ENCODE measurements around the gene CCNJ.
"Not testable (repeated sequence)": the region's sequence is repeated elsewhere in the genome, so short reads cannot be mapped to it uniquely, and the experiment has no call there.

The CCNJ gene

DNA sequence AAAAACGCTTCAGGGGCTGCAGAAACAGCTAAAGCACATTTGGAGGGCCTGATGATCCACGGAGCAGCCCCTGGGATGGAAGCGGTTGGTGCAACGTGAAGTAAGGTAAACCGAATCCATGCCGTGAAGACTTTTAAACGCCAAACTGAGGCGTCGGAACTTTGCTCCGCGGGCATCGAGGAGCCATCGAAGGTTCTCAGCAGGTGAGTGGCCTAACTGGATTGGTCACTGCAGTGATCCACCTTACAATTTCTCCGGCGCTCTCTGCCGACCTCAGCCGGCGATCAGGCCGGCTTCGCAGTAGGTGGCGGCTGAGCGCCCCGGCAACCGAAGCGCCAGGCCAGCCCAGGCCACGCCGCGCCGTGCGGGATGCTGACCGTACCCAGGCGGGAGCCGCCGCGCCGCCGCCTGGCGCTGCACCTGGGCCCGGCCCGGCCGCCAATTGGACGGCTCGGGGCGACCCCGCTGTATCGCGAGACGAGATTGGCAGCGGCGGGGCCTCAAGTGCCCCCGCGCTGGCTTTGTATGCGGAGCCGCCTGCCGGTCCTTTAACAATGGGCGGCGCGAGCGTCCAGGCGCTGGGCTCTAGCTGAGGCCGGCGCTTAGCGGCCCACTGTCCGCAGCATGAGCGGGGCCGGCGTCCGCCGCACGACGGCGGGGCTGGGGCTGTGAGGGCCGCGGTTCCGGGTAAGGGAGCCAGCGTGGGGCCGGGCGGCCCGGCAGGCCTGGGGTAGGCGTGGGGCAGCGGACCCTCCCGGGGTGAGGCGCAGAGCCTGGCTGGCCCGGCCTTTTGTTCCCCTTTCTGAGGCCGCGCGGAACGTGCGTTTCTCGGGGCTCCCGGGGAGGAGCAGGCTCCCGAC is at the start of gene CCNJ:
TSS of gene CCNJ (plus strand) at position 551 of the 860 bp plus-strand sequence. CDS start 811 bp downstream, outside the sequence.
- DNase-seq, result peak in 55 of 56 donors; percentile 12 to 87 (median 67)

DNA sequence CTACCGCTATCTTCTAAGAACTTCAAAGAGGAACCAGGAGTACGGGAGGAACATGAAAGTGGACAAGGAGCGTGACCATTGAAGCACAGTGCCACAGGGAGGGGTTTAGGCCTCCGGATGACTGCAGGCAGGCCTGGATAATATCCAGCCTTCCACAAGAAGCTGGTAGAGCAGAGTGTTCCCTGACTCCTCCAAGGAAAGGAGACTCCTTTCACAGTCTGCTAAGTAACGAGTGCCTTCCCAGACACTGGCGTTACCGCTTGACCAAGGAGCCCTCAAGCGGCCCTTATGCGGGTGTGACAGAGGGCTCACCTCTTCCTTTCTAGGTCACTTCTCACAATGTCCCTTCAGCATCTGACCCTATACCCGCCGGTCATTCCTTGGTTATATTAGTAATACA is 49.0 kb upstream of the CCNJ start:
- DNase-seq, result not testable (repeated sequence)

GRCh38 chr10:95998255-95998784 is 45.1 kb upstream of the CCNJ start:
- peak in 1 of 56 donors; percentile 16 for DNase-seq

- no peak for DNase-seq
These were observed 29.4 kb upstream of the CCNJ start for GRCh38 chr10:96013956-96014355.

DNA sequence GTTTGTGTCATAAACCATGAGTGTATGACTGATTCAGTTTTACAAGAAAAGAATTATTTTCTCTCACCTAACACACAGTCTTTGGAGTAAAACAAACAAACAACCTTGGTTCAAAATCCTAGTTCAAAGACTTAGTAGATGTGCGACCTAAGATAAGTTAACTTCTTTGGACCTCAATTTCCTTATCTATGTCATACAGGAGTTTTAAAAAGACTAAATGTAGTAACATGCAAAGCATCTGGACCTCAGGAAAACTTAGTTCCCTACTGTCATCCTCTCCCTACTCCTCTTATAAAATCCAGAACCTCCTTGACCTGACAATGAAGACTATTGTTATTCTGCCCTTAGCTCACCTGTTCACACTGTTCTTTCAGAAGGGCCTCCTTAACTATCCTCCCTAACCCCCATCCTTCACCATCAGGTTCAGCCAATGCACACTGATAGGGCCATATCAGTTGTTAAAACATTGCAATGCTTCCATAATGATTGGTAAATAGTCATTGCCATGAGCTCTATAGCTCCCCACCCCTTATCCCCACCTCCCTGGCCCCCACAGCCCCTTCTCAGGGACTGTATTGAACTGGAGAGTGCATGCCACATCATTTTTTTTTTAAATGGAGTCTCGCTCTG is 28.8 kb upstream of the CCNJ start:
- no peak for DNase-seq

GRCh38 chr10:96017191-96017687 is 26.1 kb upstream of the CCNJ start:
- DNase-seq, result peak in 8 of 56 donors; percentile 1 to 56 (median 4)

DNA sequence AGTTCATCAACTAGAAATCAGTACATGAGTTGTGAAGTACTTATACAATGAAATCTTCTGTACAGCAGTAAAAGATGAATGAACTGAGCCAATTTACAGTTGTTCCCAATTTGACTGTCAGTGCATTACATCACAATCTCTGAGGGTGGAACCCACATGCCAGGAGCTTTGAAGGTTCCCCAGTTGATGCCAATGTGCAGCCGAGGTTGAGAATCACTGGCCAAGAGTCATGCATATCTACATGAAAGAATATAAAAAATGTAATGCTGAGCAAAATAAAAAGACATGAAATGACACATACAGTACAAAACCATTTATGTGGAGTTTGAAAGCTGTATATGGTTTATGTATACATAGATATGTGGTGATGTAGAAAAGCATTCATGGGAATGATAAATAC is 22.1 kb upstream of the CCNJ start:
- DNase-seq, result no peak

GRCh38 chr10:96022739-96023138 is 20.6 kb upstream of the CCNJ start:
- DNase-seq, result no peak

GRCh38 chr10:96023168-96023567 is 20.2 kb upstream of the CCNJ start:
- DNase-seq, result no peak

DNA sequence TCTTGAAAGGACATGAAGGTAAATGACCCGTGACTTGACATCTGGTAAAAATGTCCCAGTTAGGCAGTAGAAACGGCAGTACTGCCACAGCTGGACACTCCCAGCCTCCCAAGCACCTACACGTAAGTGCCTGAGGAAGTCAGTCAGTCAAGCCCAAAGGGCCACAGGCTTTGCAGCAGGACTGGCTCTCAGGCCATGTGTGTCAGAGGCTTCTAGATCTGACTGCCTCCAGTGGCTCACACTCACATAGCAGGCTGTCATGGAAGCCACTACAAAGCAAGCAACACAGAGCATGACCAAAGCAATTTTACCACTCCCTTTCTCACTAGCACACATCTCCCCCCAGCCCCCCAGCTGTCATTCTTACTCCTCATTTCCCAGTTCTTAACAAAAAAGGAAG is 17.8 kb upstream of the CCNJ start:
- no peak for DNase-seq

- no peak for DNase-seq
These were observed 8.8 kb upstream of the CCNJ start for GRCh38 chr10:96034625-96035024.

GRCh38 chr10:96038476-96039387 is 4.7 kb upstream of the CCNJ start:
- no peak for DNase-seq

GRCh38 chr10:96041146-96041545 is 2.2 kb upstream of the CCNJ start:
- DNase-seq, result no peak

GRCh38 chr10:96043893-96044715 is 721 bp downstream of the CCNJ start:
- peak in 42 of 56 donors; percentile 5 to 71 (median 36) for DNase-seq

DNA sequence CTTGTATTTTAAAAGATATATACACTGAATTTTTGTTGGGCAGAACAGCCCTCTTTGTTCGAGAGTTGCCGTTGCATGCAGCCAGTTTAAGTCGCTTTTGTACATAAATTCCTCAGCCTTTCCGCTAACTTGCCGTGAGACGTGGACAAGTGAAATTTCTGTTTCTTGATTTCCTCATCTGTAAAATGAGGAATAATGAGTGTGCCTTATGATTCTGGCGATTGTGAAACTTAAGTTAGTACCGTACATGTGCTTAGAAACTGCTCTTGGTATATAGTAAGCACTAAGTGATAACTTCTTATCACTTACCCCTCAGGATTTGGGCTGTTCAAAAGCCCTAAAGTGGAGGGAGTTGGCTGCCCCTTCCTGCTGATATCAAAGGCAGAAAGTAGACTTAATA is 1.4 kb downstream of the CCNJ start:
- DNase-seq, result no peak

- no peak for DNase-seq
These were observed 3.2 kb downstream of the CCNJ start for GRCh38 chr10:96046546-96046945.

DNA sequence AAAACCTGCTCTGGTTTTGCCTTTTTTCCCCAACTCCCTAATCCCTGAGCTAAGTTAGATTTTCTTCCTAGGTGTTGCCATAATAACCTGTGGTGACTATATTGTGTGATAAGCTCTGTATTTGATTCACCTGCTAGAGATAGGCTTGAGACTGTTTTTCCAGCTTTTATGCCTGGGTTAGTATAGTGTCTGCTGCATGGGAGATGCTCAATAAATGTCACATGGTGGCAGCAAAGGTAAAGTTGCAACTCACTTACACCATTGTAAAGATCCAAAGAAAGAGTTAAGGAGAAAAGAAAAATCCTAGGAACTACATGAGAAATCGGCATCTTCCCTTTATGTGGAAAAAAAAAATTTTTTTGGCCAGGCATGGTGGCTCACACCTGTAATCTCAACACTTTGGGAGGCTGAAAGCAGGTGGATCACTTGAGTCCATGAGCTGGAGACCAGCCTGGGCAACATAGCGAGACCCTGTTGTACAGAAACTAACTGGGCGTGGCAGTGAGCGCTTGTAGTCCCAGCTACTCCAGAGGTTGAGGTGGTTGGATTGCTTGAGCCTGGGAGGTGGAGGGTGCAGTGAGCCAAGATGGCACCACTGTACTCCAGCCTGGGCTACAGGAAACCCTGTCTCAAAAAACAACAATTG is 3.7 kb downstream of the CCNJ start:
- DNase-seq, result no peak

DNA sequence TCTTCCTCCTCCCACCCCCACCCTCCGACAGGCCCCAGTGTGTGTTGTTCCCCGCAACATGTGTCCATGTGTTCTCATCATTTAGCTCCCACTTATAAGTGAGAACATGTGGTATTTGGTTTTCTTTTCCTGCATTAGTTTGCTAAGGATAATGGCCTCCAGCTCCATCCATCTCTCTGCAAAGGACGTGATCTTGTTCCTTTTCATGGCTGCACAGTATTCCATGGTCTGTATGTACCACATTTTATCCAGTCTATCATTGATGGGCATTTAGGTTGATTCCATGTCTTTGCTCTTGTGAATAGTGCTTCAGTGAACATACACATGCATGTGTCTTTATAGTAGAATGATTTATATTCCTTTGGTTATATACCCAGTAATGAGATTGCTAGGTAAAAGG is 4.5 kb downstream of the CCNJ start:
- not testable (repeated sequence) for DNase-seq

DNA sequence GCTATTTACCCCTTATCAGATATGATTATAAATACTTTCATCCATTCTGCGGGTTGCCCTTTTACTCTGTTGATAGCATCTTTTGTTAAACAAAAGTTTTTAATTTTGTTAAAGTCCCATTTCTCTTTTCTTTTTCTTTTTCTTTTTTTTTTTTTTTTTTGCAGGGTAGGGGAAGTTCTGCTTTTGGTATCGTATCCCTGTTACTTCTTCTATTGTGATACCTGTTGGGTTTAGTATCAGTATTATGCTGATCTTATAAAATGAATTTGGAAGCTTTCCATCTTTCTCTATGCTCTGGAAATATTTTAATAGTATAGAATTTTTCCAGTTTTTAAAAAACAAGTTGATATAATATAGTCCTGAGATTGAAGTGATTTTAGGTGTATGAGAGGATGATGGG is 6.0 kb downstream of the CCNJ start:
- DNase-seq, result no peak

DNA sequence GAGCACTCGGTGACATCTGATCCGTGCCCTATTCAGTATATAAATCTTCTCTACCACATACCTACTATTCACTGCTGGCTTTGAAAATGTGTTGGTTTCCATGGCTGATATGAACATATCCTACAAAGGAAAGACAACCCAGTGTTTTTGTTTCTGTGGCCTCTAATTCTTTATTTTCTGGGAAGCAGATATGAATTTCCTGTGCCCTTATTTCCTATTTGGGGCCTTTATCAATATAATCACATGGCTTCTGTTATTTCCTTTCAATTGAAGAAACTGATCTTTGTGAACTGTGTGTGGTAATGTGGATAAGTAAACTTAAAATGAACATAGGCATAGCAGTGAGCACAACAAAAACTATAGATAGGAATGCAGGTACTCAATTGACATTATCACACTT is 10.6 kb downstream of the CCNJ start:
- no peak for DNase-seq
